ENCODE measurements around the gene ATG9B.

The ATG9B gene

GRCh38 chr7:150971242-150972022 lies 52.9 kb downstream of the ATG9B start:
- TF ChIP-seq POLR2A (IDR thresholded peaks at IDR 0.05; ENCODE audit: low read depth, low read length) (no peak), POLR2AphosphoS5 (IDR thresholded peaks at IDR 0.05; ENCODE audit: low read depth, low read length) (no peak), TAF1 (IDR thresholded peaks at IDR 0.05; ENCODE audit: borderline replicate concordance, low read depth, low read length) (no peak)
- DNase-seq (ENCODE audit: insufficient read length) (no peak), FAIRE-seq (no peak)

- FAIRE-seq (no peak), DNase-seq (ENCODE audit: insufficient read length) (no peak)
- TF ChIP-seq POLR2A (IDR thresholded peaks at IDR 0.05; ENCODE audit: low read depth, low read length) (no peak), TAF1 (IDR thresholded peaks at IDR 0.05; ENCODE audit: borderline replicate concordance, low read depth, low read length) (no peak), POLR2AphosphoS5 (IDR thresholded peaks at IDR 0.05; ENCODE audit: low read depth, low read length) (no peak)
Measured at GRCh38 chr7:150970424-150970823, 53.9 kb downstream of the ATG9B start.

- TF ChIP-seq TAF1 (IDR thresholded peaks at IDR 0.05; ENCODE audit: borderline replicate concordance, low read depth, low read length): no peak
- no peak for TF ChIP-seq POLR2A (IDR thresholded peaks at IDR 0.05; ENCODE audit: low read depth, low read length)
- no peak for TF ChIP-seq POLR2AphosphoS5 (IDR thresholded peaks at IDR 0.05; ENCODE audit: low read depth, low read length)
- DNase-seq (ENCODE audit: insufficient read length) (no peak), FAIRE-seq (no peak)
Measured at GRCh38 chr7:150969475-150969874, 54.8 kb downstream of the ATG9B start.

GRCh38 chr7:150968734-150969372 lies 55.4 kb downstream of the ATG9B start:
- DNase-seq (ENCODE audit: insufficient read length) (no peak), FAIRE-seq (no peak)
- TF ChIP-seq POLR2A (IDR thresholded peaks at IDR 0.05; ENCODE audit: low read depth, low read length) (no peak), TAF1 (IDR thresholded peaks at IDR 0.05; ENCODE audit: borderline replicate concordance, low read depth, low read length) (no peak), POLR2AphosphoS5 (IDR thresholded peaks at IDR 0.05; ENCODE audit: low read depth, low read length) (no peak)

- no peak for DNase-seq (ENCODE audit: insufficient read length)
- no peak for FAIRE-seq
- TF ChIP-seq TAF1 (IDR thresholded peaks at IDR 0.05; ENCODE audit: borderline replicate concordance, low read depth, low read length) (no peak), POLR2A (IDR thresholded peaks at IDR 0.05; ENCODE audit: low read depth, low read length) (no peak), POLR2AphosphoS5 (IDR thresholded peaks at IDR 0.05; ENCODE audit: low read depth, low read length) (no peak)
Measured at GRCh38 chr7:150968056-150968733, 56.1 kb downstream of the ATG9B start.

- TF ChIP-seq TAF1 (IDR thresholded peaks at IDR 0.05; ENCODE audit: borderline replicate concordance, low read depth, low read length) (no peak), POLR2AphosphoS5 (IDR thresholded peaks at IDR 0.05; ENCODE audit: low read depth, low read length) (no peak), POLR2A (IDR thresholded peaks at IDR 0.05; ENCODE audit: low read depth, low read length) (no peak)
- FAIRE-seq: no peak
- DNase-seq (ENCODE audit: insufficient read length): no peak
Measured at GRCh38 chr7:150967349-150967748, 56.9 kb downstream of the ATG9B start.

GRCh38 chr7:150966002-150966401 lies 58.3 kb downstream of the ATG9B start:
- TF ChIP-seq POLR2A (IDR thresholded peaks at IDR 0.05; ENCODE audit: low read depth, low read length) (no peak), POLR2AphosphoS5 (IDR thresholded peaks at IDR 0.05; ENCODE audit: low read depth, low read length) (no peak), TAF1 (IDR thresholded peaks at IDR 0.05; ENCODE audit: borderline replicate concordance, low read depth, low read length) (no peak)
- FAIRE-seq: no peak
- DNase-seq (ENCODE audit: insufficient read length): no peak

GRCh38 chr7:150965273-150965830 lies 58.9 kb downstream of the ATG9B start:
- TF ChIP-seq POLR2A (IDR thresholded peaks at IDR 0.05; ENCODE audit: low read depth, low read length): no peak
- no peak for TF ChIP-seq POLR2AphosphoS5 (IDR thresholded peaks at IDR 0.05; ENCODE audit: low read depth, low read length)
- no peak for TF ChIP-seq TAF1 (IDR thresholded peaks at IDR 0.05; ENCODE audit: borderline replicate concordance, low read depth, low read length)
- FAIRE-seq (no peak), DNase-seq (ENCODE audit: insufficient read length) (no peak)
